ACC112 (cell line): ENCODE measurements around the gene NONO.

Experiments used
- H2AFZ ChIP-seq: fragments of 200-600 bp; sonication (generic); one replicate; pipeline ENCODE4 v1.6.0; 2017; ENCODE audit warnings: antibody characterized with exemption, low read length; ENCODE audit not compliant: unreplicated experiment
- H3K27ac ChIP-seq: fragments of 200-600 bp; sonication (generic); 2 replicates; pipeline ENCODE4 v1.5.1; 2014; ENCODE audit warnings: low read depth, mild to moderate bottlenecking, antibody characterized with exemption, low read length, moderate library complexity
- H3K27me3 ChIP-seq: fragments of 200-600 bp; sonication (generic); 2 replicates; pipeline ENCODE4 v1.6.1; 2014; ENCODE audit warnings: mild to moderate bottlenecking, antibody characterized with exemption, low read length, moderate library complexity, mixed read lengths; ENCODE audit not compliant: insufficient read depth
- H3K36me3 ChIP-seq: fragments of 200-600 bp; sonication (generic); 2 replicates; pipeline ENCODE4 v1.6.1; 2016; ENCODE audit warnings: mild to moderate bottlenecking, antibody characterized with exemption, low read length, moderate library complexity, mixed read lengths; ENCODE audit not compliant: insufficient read depth
- H3K4me1 ChIP-seq: fragments of 200-600 bp; sonication (generic); one replicate; pipeline ENCODE4 v1.6.1; 2016; ENCODE audit warnings: low read length, mixed read lengths; ENCODE audit not compliant: insufficient read depth, unreplicated experiment, control insufficient read depth
- H3K4me3 ChIP-seq: fragments of 200-600 bp; sonication (generic); 2 replicates; pipeline ENCODE4 v1.5.1; 2014; ENCODE audit warnings: mild to moderate bottlenecking, low read depth, low read length
- H3K79me2 ChIP-seq: fragments of 200-600 bp; sonication (generic); one replicate; pipeline ENCODE4 v1.6.0; 2016; ENCODE audit warnings: low read length; ENCODE audit not compliant: control insufficient read depth, unreplicated experiment, insufficient read depth

The NONO gene, protein sequence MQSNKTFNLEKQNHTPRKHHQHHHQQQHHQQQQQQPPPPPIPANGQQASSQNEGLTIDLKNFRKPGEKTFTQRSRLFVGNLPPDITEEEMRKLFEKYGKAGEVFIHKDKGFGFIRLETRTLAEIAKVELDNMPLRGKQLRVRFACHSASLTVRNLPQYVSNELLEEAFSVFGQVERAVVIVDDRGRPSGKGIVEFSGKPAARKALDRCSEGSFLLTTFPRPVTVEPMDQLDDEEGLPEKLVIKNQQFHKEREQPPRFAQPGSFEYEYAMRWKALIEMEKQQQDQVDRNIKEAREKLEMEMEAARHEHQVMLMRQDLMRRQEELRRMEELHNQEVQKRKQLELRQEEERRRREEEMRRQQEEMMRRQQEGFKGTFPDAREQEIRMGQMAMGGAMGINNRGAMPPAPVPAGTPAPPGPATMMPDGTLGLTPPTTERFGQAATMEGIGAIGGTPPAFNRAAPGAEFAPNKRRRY

DNA sequence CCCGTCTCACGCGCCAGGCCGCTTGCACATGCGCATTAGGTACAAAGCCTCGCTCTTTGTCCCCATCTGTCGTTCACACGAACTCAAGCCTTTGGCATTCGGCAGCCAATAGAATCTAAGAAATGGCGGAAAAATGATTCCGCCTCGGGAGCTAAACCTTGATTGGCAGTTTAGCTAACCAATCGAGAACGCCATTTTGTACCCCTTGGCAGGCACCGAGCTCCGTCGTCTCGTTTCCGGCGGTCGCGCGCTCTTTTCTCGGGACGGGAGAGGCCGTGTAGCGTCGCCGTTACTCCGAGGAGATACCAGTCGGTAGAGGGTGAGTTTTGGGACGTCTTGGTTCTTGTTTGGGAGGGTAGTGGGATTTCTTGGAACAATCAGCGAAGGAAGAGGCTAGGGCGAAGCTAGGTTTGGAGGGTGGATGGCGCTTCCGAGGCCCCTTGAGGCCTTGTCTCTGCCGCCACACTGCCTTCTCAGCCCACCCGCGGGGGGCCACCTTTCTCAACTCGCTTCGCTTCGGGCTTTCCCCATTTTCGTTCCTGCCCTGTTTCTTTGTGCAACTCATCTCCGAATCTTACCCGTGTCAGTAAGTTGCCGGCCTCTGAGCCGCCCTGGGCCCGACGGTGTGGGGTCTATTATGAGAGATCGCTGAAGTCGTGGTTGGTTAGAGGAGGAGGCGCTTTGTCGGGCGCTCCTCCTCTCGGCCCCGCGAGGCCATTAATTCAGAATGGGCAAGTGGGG, at the start of gene NONO:
Gene NONO, plus strand, starts transcription at position 233 of the 741 bp plus-strand sequence. CDS start 7,003 bp downstream, outside the sequence.
- Histone ChIP-seq H3K27me3 (no peaks in the 10 kb centered on the region), H3K27ac (peak within 1 kb of the TSS; percentile 93), H3K4me1 (peaks cover 3% of the 10 kb centered on the region), H2AFZ (no peak within 1 kb of the TSS), H3K79me2 (peaks cover 40% of the 10 kb centered on the region), H3K36me3 (peaks cover 11% of the 10 kb centered on the region), H3K4me3 (peak within 1 kb of the TSS; percentile 94)

DNA sequence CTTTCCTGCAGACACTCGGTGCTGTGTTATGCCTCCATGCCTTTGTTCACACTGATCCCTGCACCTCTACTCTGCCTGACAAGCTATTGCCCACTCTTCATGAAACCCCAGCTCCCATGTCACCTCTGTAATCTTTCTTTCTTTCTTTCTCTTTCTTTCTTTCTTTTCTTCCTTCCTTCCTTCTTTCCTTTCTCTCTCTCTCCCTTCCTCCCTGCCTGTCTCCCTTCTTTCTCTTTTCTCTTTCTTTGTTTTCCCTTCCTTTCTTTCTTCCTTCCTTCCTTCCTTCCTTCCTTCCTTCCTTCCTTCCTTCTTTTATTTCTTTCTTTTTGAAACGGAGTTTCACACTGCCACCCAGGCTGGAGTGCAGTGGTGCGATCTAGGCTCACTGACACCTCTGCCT, 48.0 kb upstream of the NONO start:
- Histone ChIP-seq H3K27ac (no peak overlapping the region), H3K4me3 (no peak overlapping the region), H3K36me3 (no peaks in the 10 kb centered on the region), H2AFZ (no peak overlapping the region), H3K27me3 (no peaks in the 10 kb centered on the region), H3K4me1 (no peaks in the 10 kb centered on the region), H3K79me2 (no peaks in the 10 kb centered on the region)

DNA sequence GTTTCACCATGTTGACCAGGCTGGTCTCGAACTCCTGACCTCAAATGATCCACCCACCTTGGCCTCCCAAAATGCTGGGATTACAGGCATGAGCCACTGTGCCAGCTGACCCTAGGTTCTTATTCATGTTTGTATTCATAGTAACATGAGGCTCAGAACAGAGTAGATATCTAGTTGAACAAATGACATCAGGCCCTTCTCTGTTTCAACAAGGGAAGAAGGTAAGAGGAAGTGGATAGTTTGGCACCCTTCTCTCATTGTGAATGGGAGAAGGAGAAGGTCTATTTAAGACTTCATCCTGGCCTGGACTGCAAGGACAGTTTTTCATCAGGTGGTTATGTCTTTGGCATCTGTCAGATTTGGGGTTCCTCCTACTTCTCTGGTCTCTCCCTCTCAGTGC, 46.6 kb upstream of the NONO start:
- H3K27ac ChIP-seq: no peak overlapping the region
- no peaks in the 10 kb centered on the region for H3K79me2 ChIP-seq
- no peak overlapping the region for H2AFZ ChIP-seq
- H3K4me3 ChIP-seq: no peak overlapping the region
- no peaks in the 10 kb centered on the region for H3K4me1 ChIP-seq
- no peaks in the 10 kb centered on the region for H3K27me3 ChIP-seq
- no peaks in the 10 kb centered on the region for H3K36me3 ChIP-seq

DNA sequence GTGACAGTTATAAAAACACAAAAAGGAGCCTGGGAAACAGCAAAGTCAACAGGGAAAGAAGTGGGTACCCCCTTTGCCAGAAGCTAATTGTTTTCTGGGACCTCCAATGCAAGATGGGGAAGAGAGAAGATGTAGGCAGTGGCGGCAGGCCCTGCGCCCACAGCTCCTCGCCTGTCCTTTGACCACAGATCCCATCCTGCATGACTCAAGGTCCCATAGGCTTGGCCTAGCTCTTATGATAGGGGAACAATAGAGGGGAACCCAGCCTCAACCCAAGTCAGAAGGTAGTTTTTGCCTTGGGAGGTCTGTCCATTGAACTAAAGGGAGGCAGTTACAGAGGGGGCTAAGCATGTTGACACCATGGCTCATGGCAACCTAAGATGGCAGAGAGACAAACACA, 43.7 kb upstream of the NONO start:
- Histone ChIP-seq H3K27ac (no peak overlapping the region), H3K36me3 (no peaks in the 10 kb centered on the region), H3K27me3 (no peaks in the 10 kb centered on the region), H3K4me3 (no peak overlapping the region), H3K4me1 (no peaks in the 10 kb centered on the region), H2AFZ (no peak overlapping the region), H3K79me2 (no peaks in the 10 kb centered on the region)

DNA sequence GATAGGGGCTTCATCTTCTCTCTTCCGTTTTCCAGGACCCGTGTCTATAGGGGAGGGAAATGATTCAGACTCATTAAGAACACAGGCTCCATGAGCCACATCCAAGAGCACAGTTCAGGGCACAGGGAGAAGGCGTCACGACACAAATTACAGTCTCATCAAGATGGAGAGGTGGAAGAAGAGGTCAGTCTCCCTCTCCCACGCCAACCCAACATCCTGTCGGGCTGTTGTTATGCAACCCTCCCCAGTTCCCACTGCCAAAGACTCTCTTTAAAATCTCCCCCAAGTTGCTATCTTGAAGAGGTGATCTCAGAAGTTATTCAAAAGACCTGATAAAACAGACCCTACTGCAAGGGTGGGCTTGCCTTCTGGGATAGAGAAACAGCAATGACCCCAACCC, 42.1 kb upstream of the NONO start:
- no peak overlapping the region for H2AFZ ChIP-seq
- H3K4me3 ChIP-seq: no peak overlapping the region
- H3K36me3 ChIP-seq: no peaks in the 10 kb centered on the region
- H3K27me3 ChIP-seq: no peaks in the 10 kb centered on the region
- no peak overlapping the region for H3K27ac ChIP-seq
- H3K4me1 ChIP-seq: no peaks in the 10 kb centered on the region
- no peaks in the 10 kb centered on the region for H3K79me2 ChIP-seq

DNA sequence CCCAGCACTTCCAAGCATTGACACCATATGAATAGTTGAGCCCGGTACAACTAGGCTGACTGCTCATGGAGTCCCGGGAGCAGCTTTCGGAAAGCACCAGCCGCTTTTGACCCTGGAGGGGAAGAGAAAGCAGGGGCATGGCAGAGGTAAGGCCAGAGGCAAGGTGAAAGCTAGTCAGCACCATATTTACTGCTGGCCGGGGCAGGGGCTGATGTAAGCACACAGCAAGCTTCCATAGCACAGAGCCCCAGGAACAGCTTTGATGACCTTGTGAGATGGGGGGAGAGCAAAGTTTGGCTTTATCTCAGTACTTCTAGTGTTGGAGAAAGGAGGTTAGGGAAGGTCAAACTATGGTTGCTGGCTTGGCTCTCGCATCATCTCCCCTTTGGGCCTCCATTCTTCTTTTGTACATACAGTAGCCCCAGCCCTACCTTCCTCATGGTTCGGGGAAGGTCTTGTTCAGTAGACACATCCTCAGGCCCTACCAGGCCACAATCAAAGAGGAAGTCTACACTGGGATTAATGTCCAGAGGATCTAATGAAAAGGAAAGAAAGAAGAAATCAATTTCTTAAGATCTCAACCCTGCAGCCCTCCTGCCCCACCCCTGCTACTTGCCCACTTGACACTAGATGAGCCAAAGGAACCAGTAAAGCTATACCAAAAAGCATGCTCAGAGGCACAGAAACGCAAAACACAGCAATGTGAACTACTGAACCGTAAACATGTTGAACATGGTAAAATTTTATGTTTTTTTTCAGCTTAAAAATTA, 38.9 kb upstream of the NONO start:
- Histone ChIP-seq H3K27ac (no peak overlapping the region), H3K4me1 (no peaks in the 10 kb centered on the region), H2AFZ (no peak overlapping the region), H3K4me3 (no peak overlapping the region), H3K36me3 (no peaks in the 10 kb centered on the region), H3K79me2 (no peaks in the 10 kb centered on the region), H3K27me3 (no peaks in the 10 kb centered on the region)

DNA sequence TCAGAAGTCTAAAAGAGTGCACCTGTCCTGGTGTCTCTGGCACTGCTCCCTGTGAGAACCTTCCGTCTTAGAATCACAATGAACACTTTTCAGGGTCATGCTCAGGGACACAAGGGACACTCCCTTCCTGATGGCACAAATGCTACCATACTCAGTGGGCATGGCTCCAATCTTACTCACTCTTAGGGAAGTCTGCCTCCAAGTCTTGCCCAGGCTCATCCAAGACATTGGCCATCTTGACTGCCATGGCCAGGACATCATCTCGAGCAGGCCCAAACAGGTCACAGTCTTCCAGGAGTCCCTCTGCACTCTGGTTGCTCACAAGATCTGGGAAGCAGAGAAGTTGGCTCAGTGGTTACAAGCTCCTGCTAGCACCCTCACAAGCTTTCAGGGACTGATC, 38.3 kb upstream of the NONO start:
- H3K4me1 ChIP-seq: no peaks in the 10 kb centered on the region
- H3K4me3 ChIP-seq: no peak overlapping the region
- no peak overlapping the region for H2AFZ ChIP-seq
- H3K27me3 ChIP-seq: no peaks in the 10 kb centered on the region
- no peaks in the 10 kb centered on the region for H3K79me2 ChIP-seq
- no peaks in the 10 kb centered on the region for H3K36me3 ChIP-seq
- H3K27ac ChIP-seq: no peak overlapping the region

DNA sequence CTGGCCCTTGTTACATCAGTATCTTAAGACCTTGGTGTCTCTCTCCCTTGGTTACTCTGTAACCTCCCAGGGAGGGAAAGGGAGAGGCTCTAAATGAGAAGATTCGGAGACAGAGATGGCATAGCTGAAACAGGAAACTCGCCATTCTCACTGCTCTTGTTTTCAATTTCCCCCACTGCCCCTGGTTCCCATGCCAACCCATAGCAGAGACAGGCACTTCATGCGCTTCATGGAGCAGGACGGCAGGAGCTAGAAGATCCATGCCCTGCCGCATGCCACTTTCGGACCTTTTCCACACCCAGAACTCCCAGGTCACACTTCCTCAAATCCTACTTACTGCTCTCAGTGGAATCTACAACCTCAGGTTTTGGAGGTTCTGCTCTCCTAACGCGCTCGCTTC, 32.6 kb upstream of the NONO start:
- no peak overlapping the region for H2AFZ ChIP-seq
- H3K27me3 ChIP-seq: no peaks in the 10 kb centered on the region
- no peaks in the 10 kb centered on the region for H3K36me3 ChIP-seq

DNA sequence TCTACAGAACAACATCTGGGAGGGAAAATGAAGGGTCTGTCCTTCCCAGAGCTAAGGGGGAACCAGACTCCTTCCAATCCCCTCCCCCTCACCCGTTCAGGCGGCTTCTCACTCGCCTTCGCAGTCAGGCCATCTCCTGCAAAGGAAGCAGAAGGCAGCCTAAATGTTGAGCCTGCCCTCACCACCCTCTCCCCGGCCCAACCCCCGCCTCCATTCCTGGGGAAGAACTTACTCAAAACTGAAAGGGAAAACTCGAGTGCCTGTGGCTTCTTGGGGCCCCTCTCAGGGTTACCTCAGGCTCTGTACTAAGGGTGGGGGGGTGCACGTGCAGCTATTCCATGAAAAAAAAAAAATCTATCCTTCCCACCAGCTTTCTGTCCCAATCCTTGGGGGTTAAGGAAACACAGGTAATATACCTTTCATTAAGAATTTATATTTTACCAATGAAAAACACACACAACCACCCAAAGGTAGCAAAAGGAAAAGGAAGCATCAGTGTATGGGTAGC, 31.9 kb upstream of the NONO start:
- Histone ChIP-seq H3K36me3 (no peaks in the 10 kb centered on the region), H3K79me2 (peaks cover 5% of the 10 kb centered on the region), H3K27me3 (no peaks in the 10 kb centered on the region), H2AFZ (no peak overlapping the region), H3K4me3 (no peak overlapping the region), H3K27ac (no peak overlapping the region), H3K4me1 (no peaks in the 10 kb centered on the region)

More for the DNA sequence above, 32.6 kb upstream of the NONO start:
- H3K4me1 ChIP-seq: no peaks in the 10 kb centered on the region
- H3K4me3 ChIP-seq: no peak overlapping the region
- peaks cover 5% of the 10 kb centered on the region for H3K79me2 ChIP-seq
- no peak overlapping the region for H3K27ac ChIP-seq

DNA sequence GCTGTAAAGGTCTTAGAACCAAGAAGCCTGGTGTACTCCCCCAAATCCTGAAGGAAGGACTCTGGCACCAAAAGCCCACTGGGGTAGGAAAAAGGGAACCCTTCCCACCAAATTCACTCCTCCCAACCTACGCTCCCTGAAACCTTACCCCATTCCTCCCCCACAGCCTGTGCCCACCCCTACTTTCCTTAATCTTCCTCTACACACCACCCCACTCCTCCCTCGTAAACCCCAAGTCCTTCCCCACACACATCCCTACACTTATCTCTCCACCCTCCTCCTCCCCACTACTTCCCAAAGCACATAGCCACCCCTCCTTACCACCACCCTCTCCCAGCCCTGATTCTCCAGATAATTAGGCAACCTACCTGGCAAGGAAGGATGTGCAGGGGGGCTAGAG, 31.2 kb upstream of the NONO start:
- H3K4me3 ChIP-seq: peak overlapping the region; percentile 97; the same call in 1 of the 2 replicates
- no peaks in the 10 kb centered on the region for H3K36me3 ChIP-seq
- H3K79me2 ChIP-seq: peaks cover 5% of the 10 kb centered on the region
- no peaks in the 10 kb centered on the region for H3K4me1 ChIP-seq
- no peak overlapping the region for H2AFZ ChIP-seq
- no peak overlapping the region for H3K27ac ChIP-seq
- no peaks in the 10 kb centered on the region for H3K27me3 ChIP-seq
